Measurements from ENCODE around the gene DPY19L3.
"Not testable (repeated sequence)": the region's sequence is repeated elsewhere in the genome, so short reads cannot be mapped to it uniquely, and the experiment has no call there.

DPY19L3 gene

GRCh38 chr19:32512498-32512897 is 106.9 kb downstream of the DPY19L3 start:
- not testable (repeated sequence) for DNase-seq (ENCODE audit: low read depth in 3 of 3, low spot score in 1 of 3)

- DNase-seq (ENCODE audit: low read depth in 3 of 3, low spot score in 1 of 3), result no peak
Observed at GRCh38 chr19:32519023-32519422, 113.5 kb downstream of the DPY19L3 start.

GRCh38 chr19:32522967-32523366 is 117.4 kb downstream of the DPY19L3 start:
- DNase-seq (ENCODE audit: low read depth in 3 of 3, low spot score in 1 of 3), result no peak

GRCh38 chr19:32526895-32527294 is 121.3 kb downstream of the DPY19L3 start:
- DNase-seq (ENCODE audit: low read depth in 3 of 3, low spot score in 1 of 3), result no peak

GRCh38 chr19:32530773-32531172 is 125.2 kb downstream of the DPY19L3 start:
- no peak for DNase-seq (ENCODE audit: low read depth in 3 of 3, low spot score in 1 of 3)

GRCh38 chr19:32532233-32532632 is 126.7 kb downstream of the DPY19L3 start:
- DNase-seq (ENCODE audit: low read depth in 3 of 3, low spot score in 1 of 3), result no peak
